GM12891 (cell line): ENCODE data around the gene ZFYVE9.

Experiments used
- PAX5 ChIP-seq: IDR thresholded peaks from 2 replicates; pipeline ENCODE4 v1.6.1; 2011; ENCODE audit warnings: low read length, moderate library complexity, mild to moderate bottlenecking; ENCODE audit not compliant: insufficient read depth, severe bottlenecking
- POLR2A ChIP-seq: IDR thresholded peaks from 2 replicates; pipeline ENCODE4 v1.6.1; 2011; ENCODE audit warnings: low read depth, low read length, control low read depth
- POLR2AphosphoS5 ChIP-seq: IDR thresholded peaks from 2 replicates; pipeline ENCODE4 v1.6.1; 2011; ENCODE audit warnings: low read depth, low read length, control low read depth
- SPI1 ChIP-seq: IDR thresholded peaks from 2 replicates; pipeline ENCODE4 v1.6.1; 2011; ENCODE audit warnings: low read depth, low read length, control low read depth
- TAF1 ChIP-seq: IDR thresholded peaks from 2 replicates; pipeline ENCODE4 v1.6.1; 2011; ENCODE audit warnings: low read depth, low read length, control low read depth

GRCh38 chr1:52368383-52369172, 226.7 kb downstream of the ZFYVE9 start:
- TF ChIP-seq POLR2A (no peak), SPI1 (no peak), POLR2AphosphoS5 (no peak), TAF1 (no peak), PAX5 (no peak)
